Epithelial cell of prostate (primary cell): ENCODE results near the gene MADCAM1.

Experiments
- DNase-seq: peaks from one replicate; pipeline ENCODE4 v3.0.0-alpha.2; 2011; ENCODE audit warnings: low read depth, low spot score
- H3K27ac ChIP-seq: fragments of 450-650 bp; 2 replicates; pipeline ENCODE4 v1.5.1; 2017; ENCODE audit warnings: mild to moderate bottlenecking

MADCAM1 gene

GRCh38 chr19:506404-507285 lies 10.4 kb downstream of the MADCAM1 start:
- H3K27ac ChIP-seq, result peak overlapping the region; percentile 90
- DNase-seq, result no peak

DNA sequence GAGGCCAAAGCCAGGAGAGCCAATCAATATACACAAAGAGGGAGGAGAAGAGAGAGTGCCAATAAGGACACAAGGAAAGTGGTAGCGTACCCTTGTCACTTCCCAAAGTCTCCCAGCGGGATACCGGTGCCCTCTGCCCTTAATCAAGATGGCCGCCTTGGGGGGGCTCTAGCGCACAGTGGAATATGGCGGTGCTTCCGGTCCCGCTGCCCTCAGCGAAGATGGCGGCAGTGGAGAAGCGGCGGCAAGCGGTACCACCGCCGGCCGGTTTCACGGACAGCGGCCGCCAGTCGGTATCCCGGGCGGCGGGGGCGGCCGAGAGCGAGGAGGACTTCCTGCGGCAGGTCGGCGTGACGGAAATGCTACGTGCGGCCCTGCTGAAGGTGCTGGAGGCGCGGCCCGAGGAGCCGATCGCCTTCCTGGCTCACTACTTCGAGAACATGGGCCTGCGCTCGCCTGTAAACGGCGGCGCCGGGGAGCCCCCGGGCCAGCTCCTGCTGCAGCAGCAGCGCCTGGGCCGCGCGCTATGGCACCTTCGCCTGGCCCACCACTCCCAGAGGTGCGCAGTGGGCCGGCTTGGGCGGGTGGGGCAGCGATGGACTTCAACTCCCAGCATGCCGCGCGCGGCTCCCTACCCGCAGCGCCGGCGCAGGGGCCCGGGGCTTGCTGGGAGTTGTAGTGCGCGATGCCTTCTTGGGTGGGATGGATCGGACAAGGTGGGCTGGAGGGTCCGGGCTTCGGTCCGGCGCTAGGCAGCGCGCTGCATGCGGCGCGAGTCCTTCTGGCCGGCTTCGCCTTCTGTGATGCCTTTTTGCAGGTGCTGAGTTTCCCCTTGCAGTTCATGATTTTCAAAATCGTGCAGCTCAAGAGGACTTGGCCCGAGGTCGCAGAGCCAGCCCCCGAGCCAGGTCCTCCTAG lies 11.3 kb downstream of the MADCAM1 start, which contains the start of gene TPGS1:
TSS of gene TPGS1 (plus strand) at position 212 of the 918 bp plus-strand sequence. CDS start at position 222, 10 bp downstream.
- peak; percentile 99 for DNase-seq
- H3K27ac ChIP-seq, result peak within 1 kb of the TSS; percentile 90

DNA sequence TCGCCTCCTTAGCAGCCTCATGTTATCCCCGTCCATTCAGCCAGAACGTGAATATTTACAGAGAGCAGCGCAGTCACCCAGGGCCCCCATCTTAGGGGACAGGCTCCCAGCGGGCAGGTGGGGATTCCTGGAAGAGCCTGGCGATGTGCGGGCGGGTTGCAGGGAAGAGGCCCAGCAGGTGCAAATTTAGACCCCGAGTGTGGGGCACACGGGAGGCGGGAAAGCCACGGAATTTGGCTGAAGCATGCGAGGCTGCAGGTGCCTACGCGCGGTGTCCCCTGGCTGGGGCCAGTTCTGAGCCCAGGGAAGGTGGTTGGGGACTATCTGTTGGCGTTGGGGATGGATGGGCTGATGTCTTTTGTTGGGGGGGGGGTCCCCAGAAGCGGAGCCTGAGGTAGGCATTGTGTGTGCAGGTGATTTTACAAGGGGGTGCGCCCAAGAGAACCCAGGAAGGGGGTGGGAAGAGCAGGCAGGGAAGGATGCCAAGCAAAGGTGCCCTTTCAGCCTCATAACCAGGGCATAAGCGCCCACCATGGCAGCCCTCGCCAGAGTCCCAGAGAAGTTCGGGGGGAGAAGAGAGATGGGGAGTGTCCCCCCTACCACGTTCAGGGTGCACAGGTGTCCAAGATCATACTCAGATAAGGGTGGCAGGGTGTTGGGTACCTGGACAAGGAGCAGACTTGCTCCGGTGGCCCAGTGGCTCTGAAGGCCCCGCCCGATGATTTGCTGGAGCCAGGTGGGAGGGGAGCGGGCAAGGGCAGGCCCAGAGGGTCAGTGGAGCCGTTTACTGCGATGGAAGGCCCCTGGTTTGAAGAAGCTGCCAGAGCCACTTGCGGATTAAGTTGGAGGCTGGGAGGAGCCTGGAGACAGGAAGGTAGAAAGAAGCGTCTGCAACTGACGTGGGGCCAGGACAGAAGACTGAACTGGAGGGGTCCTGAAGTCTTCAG lies 12.2 kb downstream of the MADCAM1 start:
- DNase-seq, result no peak
- H3K27ac ChIP-seq, result no peak overlapping the region

DNA sequence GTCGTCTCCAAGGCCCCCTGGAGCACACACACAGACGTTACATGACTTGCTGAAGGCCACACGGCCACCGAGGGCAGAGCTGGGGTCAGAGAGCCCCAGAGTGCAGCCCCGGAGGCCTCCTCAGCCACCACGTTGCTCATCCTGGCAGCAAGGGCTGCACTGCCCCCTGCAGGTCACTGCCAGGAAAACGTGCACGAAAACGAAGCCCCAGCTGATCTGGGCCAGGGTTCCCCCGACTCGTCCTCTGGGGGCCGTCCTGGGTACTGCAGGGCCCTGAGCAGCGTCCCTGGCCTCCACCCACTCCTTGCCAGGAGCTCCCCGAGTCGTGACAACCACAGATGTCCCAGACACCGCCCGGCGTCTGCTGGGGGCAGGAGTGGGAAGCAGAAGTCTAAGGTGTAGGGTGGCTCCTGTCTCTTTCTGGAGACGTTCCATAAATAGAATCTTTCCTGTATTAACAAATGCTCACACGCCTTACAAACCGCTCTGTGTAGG lies 14.4 kb downstream of the MADCAM1 start:
- no peak for DNase-seq
- peak overlapping the region; percentile 51 for H3K27ac ChIP-seq

DNA sequence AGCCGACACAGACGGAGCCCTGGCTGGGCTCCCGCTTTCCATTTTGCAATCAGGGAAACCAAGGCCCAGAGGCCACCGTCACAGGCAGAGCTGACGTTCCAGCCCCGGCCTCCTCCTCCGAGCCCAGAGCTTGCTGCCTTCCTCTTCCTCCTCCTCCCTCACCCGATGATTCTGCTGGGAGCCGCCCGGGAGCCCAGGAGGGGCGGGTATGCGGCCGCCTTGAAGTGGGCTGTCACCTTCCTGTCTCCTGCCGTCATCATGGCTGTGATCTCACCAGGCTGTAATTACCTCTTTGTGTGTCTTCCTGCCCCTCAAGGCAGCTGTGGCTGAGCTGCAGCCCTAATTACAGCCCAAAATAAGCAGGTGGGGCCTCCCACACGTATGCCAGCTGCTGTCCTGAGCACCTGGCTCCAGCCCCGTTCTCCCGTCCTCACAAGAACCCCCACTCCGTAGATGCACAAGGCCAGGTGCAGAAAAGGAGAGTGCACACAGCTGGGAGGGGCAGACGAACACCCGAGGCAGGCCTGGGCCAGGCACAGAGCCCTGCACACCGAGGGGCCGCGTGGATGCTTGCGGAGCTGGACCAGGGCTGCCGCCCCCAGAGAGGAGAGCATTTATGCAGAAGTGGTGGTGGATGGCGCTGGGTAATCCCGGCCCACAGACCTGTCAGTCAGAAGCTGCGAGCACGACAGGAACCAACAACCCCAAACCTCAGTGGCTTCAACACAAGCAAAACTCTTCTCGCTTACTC lies 15.0 kb downstream of the MADCAM1 start:
- peak overlapping the region; percentile 51 for H3K27ac ChIP-seq

DNA sequence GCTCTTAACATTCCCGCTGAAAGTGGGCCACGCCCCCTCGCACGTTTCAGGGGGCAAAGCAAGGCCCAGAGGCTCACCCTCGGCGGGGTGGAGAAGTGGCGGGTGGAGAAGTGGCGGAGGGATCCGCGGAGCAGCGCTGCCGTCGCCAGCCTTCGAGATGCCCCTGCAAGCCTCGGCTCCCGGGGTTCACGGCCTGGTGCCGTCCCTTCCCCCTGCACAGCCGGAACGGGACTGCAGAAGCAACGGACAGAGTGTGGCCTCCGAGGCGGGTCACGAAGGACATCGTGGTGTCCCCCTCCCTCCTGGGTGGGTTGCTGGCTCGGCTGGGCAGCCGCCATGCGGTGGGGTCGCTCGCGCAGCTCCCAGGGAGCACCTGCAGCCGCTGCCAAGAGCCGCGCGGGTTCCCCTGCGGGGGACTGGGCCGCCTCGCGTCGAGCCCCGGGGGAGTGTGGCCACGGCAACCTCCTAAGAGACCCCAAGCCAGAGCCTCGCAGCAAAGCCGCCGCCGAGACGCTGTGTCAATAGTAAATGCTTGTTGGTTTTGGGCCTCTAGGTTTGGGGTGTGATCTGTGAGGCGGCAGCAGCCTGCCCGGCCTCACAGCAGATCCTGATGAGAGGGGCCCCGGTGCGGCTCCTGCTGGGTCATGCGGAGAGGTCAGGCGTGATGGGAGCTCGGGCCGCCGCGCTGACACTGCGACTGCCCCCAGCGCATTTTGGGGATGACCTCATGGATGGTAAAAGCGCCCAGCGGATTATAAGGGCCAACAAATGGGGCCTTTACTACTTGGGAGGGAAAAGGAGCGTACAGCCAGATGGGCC lies 16.5 kb downstream of the MADCAM1 start:
- DNase-seq, result no peak
- H3K27ac ChIP-seq, result no peak overlapping the region

More for the DNA sequence above, 15.0 kb downstream of the MADCAM1 start:
- DNase-seq, result no peak

- no peak for DNase-seq
Observed at GRCh38 chr19:513368-514165, 17.3 kb downstream of the MADCAM1 start.

DNA sequence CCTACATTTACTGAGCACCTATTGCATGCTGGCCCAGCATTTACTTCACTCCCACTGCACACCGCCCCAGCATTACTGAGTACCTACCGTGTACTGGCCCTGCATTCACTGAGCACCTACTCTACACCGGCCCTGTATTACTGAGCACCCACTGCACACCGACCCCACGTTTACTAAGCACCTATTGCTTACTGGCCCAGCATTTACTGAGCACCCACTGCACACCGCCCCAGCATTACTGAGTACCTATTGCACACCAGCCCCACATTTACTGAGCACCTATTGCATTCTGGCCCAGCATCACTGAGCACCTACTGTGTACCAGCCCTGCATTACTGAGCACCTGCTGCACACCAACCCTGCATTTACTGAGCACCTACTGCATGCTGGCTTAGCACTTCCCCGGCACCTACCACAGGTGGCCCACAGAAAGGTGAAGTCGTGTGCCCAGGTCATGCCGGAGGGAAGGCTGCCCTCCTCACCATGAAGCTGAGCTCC lies 17.9 kb downstream of the MADCAM1 start:
- no peak overlapping the region for H3K27ac ChIP-seq
- no peak for DNase-seq

More at GRCh38 chr19:513368-514165, 17.3 kb downstream of the MADCAM1 start:
- no peak overlapping the region for H3K27ac ChIP-seq

DNA sequence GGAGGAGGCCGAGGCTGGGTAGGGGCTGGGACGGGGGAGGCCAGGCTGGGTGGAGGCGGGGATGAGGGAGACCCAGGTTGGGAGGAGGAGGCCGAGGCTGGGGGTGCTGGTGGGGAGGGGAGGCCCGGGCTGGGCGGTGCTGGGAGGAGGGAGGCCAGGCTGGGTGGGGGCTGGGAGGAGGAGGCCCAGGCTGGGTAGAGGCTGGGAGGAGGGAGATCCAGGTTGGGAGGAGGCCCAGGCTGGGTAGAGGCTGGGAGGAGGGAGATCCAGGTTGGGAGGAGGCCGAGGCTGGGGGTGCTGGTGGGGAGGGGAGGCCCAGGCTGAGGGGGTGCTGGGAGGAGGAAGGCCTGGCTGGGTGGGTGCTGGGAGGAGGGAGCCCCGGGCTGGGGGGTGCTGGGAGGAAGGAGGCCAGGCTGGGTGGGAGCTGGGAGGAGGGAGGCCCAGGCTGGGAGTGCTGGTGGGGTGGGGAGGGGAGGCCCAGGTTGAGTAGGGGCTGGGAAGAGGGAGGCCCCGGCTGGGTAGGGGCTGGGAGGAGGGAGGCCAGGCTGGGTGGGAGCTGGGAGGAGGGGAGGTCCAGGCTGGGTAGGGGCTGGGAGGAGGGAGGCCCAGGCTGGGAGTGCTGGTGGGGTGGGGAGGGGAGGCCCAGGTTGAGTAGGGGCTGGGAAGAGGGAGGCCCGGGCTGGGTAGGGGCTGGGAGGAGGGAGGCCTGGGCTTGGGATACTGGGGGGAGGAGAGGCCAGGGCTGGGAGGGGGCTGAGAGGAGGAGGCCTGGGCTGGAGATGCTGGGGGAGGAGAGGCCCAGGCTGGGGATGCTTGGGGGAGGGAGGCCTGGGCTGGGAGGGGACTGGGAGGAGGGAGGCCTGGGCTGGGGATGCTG lies 21.7 kb downstream of the MADCAM1 start:
- no peak overlapping the region for H3K27ac ChIP-seq
- no peak for DNase-seq

DNA sequence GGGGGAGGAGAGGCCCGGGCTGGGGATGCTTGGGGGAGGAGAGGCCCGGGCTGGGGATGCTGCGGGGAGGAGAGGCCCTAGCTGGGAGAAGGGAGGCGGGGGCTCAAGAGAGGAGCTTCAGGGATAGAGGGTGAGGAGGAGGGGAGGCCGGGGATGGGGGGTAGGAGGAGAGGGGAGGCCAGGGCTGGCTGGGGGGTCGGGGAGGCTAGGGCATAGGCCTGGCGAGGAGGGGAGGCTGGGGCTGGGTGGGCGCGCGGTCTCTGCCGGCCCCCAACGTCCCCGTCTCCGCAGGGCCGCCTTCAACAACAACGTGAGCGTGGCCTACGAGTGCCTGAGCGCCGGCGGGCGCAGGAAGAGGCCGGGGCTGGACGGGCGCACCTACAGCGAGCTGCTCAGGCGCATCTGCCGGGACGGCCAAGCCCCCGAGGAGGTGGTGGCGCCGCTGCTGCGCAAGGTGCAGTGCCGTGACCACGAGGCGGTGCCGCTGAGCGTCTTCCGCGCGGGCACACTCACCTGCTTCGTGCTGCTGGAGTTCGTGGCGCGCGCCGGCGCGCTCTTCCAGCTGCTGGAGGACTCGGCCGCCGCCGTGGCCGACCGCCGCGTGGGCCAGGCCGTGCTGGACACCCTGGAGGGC lies 22.4 kb downstream of the MADCAM1 start:
- H3K27ac ChIP-seq, result no peak overlapping the region
- DNase-seq, result no peak

DNA sequence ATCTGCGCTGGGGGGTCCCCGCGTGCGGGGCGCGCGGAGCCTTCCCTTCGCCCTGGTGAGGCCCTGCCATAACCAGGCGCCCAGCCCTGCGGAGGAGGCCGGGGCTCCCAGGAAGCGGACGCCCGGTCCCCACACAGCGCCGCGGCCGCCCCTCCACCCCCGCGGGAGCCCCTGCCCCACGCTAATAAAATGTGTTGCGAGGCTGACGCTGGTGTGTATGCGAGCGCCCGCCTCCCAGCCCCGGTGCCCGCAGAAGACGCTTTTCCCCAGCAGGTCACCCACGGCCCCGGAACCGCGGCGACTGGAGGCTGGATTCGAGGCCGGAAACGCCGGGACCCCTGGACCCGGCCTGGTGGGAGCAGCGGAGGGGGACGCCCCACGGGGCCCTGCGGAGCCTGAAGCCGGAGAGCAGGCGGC lies 23.2 kb downstream of the MADCAM1 start:
- H3K27ac ChIP-seq, result no peak overlapping the region
- no peak for DNase-seq

GRCh38 chr19:522726-523125 lies 26.4 kb downstream of the MADCAM1 start:
- no peak for DNase-seq
- no peak overlapping the region for H3K27ac ChIP-seq

GRCh38 chr19:524062-524674 lies 27.9 kb downstream of the MADCAM1 start:
- no peak for DNase-seq
- no peak overlapping the region for H3K27ac ChIP-seq

GRCh38 chr19:525029-525428 lies 28.7 kb downstream of the MADCAM1 start:
- DNase-seq, result no peak
- H3K27ac ChIP-seq, result no peak overlapping the region

DNA sequence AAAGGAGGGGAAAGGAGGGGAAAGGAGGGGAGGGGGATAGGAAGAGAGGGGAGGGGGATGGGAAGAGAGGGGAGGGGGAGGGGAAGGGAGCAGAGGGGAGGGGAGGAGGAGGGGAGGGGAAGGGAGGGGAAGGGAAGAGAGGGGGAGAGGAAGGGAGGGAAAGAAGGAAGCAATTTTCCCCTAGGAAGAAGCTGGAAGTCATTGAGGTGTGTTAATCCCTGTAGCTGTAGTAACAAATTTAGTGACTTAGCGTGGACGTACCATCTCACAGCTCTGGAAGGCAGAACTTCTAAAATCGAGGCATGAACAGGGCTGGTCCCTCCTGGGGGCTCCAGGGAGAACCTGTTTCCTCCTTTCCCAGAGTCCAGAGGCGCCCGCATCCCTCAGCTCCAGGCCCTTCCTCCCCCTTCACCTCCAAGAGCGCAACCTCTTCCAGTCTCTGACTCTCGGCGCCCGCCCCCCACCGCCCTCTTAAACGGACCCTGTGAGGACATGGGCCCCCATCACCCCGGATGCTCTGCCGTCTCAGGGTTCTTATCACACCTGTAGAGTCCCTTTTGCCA lies 29.7 kb downstream of the MADCAM1 start:
- H3K27ac ChIP-seq, result no peak overlapping the region
- DNase-seq, result no peak
